ENCODE data around the gene TBC1D10A. TPM values are rescaled to one million over a fixed set of nuclear protein-coding genes. Genes with fewer than 3 reads are reported as not detected.

Gene TBC1D10A
- 51.3 TPM for total RNA-seq

GRCh38 chr22:30326706-30327362, at the start of gene TBC1D10A:
Gene TBC1D10A (minus strand): TSS chr22:30326941. CDS start chr22:30326881, 60 bp downstream.
- Histone ChIP-seq H3K4me3 (peak within 1 kb of the TSS; percentile 93 to 94), H3K27ac (peak within 1 kb of the TSS; percentile 93), H3K9me3 (no peaks in the 10 kb centered on the region), H3K36me3 (peaks cover 0 to 7% of the 10 kb centered on the region in 2 donors), H3K27me3 (no peaks in the 10 kb centered on the region), H3K4me1 (peaks cover 52% of the 10 kb centered on the region)
- intact Hi-C loops (cut with DNase I) = no loop called here
- TF ChIP-seq, protein P1, sequence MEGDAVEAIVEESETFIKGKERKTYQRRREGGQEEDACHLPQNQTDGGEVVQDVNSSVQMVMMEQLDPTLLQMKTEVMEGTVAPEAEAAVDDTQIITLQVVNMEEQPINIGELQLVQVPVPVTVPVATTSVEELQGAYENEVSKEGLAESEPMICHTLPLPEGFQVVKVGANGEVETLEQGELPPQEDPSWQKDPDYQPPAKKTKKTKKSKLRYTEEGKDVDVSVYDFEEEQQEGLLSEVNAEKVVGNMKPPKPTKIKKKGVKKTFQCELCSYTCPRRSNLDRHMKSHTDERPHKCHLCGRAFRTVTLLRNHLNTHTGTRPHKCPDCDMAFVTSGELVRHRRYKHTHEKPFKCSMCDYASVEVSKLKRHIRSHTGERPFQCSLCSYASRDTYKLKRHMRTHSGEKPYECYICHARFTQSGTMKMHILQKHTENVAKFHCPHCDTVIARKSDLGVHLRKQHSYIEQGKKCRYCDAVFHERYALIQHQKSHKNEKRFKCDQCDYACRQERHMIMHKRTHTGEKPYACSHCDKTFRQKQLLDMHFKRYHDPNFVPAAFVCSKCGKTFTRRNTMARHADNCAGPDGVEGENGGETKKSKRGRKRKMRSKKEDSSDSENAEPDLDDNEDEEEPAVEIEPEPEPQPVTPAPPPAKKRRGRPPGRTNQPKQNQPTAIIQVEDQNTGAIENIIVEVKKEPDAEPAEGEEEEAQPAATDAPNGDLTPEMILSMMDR (IDR thresholded peaks at IDR 0.05) = no peak
- TF ChIP-seq POLR2A (IDR thresholded peaks at IDR 0.05) (peak in 1 of 2 donors; percentile 95), POLR2AphosphoS5 (IDR thresholded peaks at IDR 0.05; ENCODE audit: insufficient read depth in 1 of 2, low read depth in 1 of 2) (peak; percentile 22 to 82)
- peak in 1 of 2 donors; percentile 96 for DNase-seq (ENCODE audit: extremely low spot score in 2 of 2)

- no peak overlapping the region for H3K27ac ChIP-seq
- H3K9me3 ChIP-seq = no peaks in the 10 kb centered on the region
- H3K27me3 ChIP-seq = no peaks in the 10 kb centered on the region
- TF ChIP-seq POLR2AphosphoS5 (IDR thresholded peaks at IDR 0.05; ENCODE audit: insufficient read depth in 1 of 2, low read depth in 1 of 2) = no peak
- TF ChIP-seq, protein P1 (IDR thresholded peaks at IDR 0.05) = no peak
- TF ChIP-seq POLR2A (IDR thresholded peaks at IDR 0.05) = no peak
- H3K4me3 ChIP-seq = no peak overlapping the region
- H3K4me1 ChIP-seq = no peaks in the 10 kb centered on the region
- DNase-seq (ENCODE audit: extremely low spot score in 2 of 2) = no peak
- intact Hi-C loops (cut with DNase I) = loop anchor here (10.0 kb wide), 1 partner anchor 271 kb away; no protein-coding TSS in a partner anchor
- peaks cover 0 to 5% of the 10 kb centered on the region in 2 donors for H3K36me3 ChIP-seq
Measured at GRCh38 chr22:30375312-30375849, 48.6 kb upstream of the TBC1D10A start.

GRCh38 chr22:30373331-30374325, 46.9 kb upstream of the TBC1D10A start:
- Histone ChIP-seq H3K4me3 (no peak overlapping the region), H3K4me1 (no peaks in the 10 kb centered on the region), H3K27ac (no peak overlapping the region), H3K9me3 (no peaks in the 10 kb centered on the region), H3K27me3 (no peaks in the 10 kb centered on the region), H3K36me3 (peaks cover 0 to 5% of the 10 kb centered on the region in 2 donors)
- DNase-seq (ENCODE audit: extremely low spot score in 2 of 2) = no peak
- intact Hi-C loops (cut with DNase I) = loop anchor here (10.0 kb wide), 1 partner anchor 269 kb away; no protein-coding TSS in a partner anchor
- TF ChIP-seq, protein P1 (IDR thresholded peaks at IDR 0.05) = no peak
- TF ChIP-seq POLR2AphosphoS5 (IDR thresholded peaks at IDR 0.05; ENCODE audit: insufficient read depth in 1 of 2, low read depth in 1 of 2) = no peak
- TF ChIP-seq POLR2A (IDR thresholded peaks at IDR 0.05) = no peak

GRCh38 chr22:30372915-30373314, 46.2 kb upstream of the TBC1D10A start:
- no peak for DNase-seq (ENCODE audit: extremely low spot score in 2 of 2)
- Histone ChIP-seq H3K36me3 (peaks cover 0 to 5% of the 10 kb centered on the region in 2 donors), H3K9me3 (no peaks in the 10 kb centered on the region), H3K4me1 (no peaks in the 10 kb centered on the region), H3K4me3 (no peak overlapping the region), H3K27ac (no peak overlapping the region), H3K27me3 (no peaks in the 10 kb centered on the region)
- intact Hi-C loops (cut with DNase I) = loop anchor here (10.0 kb wide), 1 partner anchor 268 kb away; no protein-coding TSS in a partner anchor
- no peak for TF ChIP-seq POLR2A (IDR thresholded peaks at IDR 0.05)
- TF ChIP-seq POLR2AphosphoS5 (IDR thresholded peaks at IDR 0.05; ENCODE audit: insufficient read depth in 1 of 2, low read depth in 1 of 2) = no peak
- TF ChIP-seq, protein P1 (IDR thresholded peaks at IDR 0.05) = no peak
